NOMO-1 (cell line): ENCODE measurements around the gene SPEG.
A peak's percentile ranks its signal among the peaks of the same experiment; 100 is the strongest.

Experiments
- DNase-seq, 2 experiments: peaks; one replicate each; lab custom pipeline; 2025; ENCODE audit not compliant: unreplicated experiment in 2 of 2; lab: John Stamatoyannopoulos, UW

Gene SPEG

GRCh38 chr2:219508971-219509779 lies 74.5 kb downstream of the SPEG start:
- no peak for DNase-seq

GRCh38 chr2:219509780-219510511 lies 75.3 kb downstream of the SPEG start:
- peak; percentile 15 to 21 for DNase-seq

GRCh38 chr2:219510512-219511135 lies 76.0 kb downstream of the SPEG start:
- no peak for DNase-seq

- DNase-seq = no peak
Measured at GRCh38 chr2:219511547-219512325, 77.1 kb downstream of the SPEG start.

- no peak for DNase-seq
Measured at GRCh38 chr2:219512524-219513216, 78.0 kb downstream of the SPEG start.

- DNase-seq = no peak
Measured at GRCh38 chr2:219513787-219514186, 79.1 kb downstream of the SPEG start.

- DNase-seq = no peak
Measured at GRCh38 chr2:219514196-219514761, 79.6 kb downstream of the SPEG start, which contains the start of gene ASIC4. ASIC4 (plus strand) TSS chr2:219514482; CDS start chr2:219514725, 243 bp downstream.

GRCh38 chr2:219514836-219515235 lies 80.2 kb downstream of the SPEG start:
- DNase-seq = no peak

GRCh38 chr2:219515874-219516629 lies 81.4 kb downstream of the SPEG start:
- no peak for DNase-seq

GRCh38 chr2:219516888-219517287 lies 82.2 kb downstream of the SPEG start:
- no peak for DNase-seq

- no peak for DNase-seq
Measured at GRCh38 chr2:219517954-219518778, 83.5 kb downstream of the SPEG start.

GRCh38 chr2:219519526-219519916 lies 84.9 kb downstream of the SPEG start:
- no peak for DNase-seq

- no peak for DNase-seq
Measured at GRCh38 chr2:219520079-219520478, 85.4 kb downstream of the SPEG start.

- no peak for DNase-seq
Measured at GRCh38 chr2:219521066-219521880, 86.6 kb downstream of the SPEG start.

- DNase-seq = no peak
Measured at GRCh38 chr2:219522111-219523030, 87.7 kb downstream of the SPEG start.

GRCh38 chr2:219523031-219523671 lies 88.5 kb downstream of the SPEG start:
- no peak for DNase-seq
